Upper lobe of right lung (tissue), 1 donor: ENCODE measurements around the gene CEP112. TPM values are rescaled to one million over a fixed set of nuclear protein-coding genes. Genes with fewer than 3 reads are reported as not detected.

Experiments used
- ATAC-seq: fragments of 200-7000 bp; cut with Tn5 transposase; one replicate; pipeline ENCODE4 v1.9.1; 2020; ENCODE audit warnings: mild to moderate bottlenecking, moderate library complexity
- DNase-seq: peaks from one replicate; pipeline ENCODE4 v3.0.0-alpha.2; 2020
- H3K27ac ChIP-seq: fragments of 200-600 bp; one replicate; pipeline ENCODE4 v1.8.0; 2022
- H3K27me3 ChIP-seq: fragments of 200-600 bp; one replicate; pipeline ENCODE4 v1.8.0; 2022; ENCODE audit warnings: mild to moderate bottlenecking
- H3K36me3 ChIP-seq: fragments of 200-600 bp; one replicate; pipeline ENCODE4 v1.8.0; 2022
- H3K4me1 ChIP-seq: fragments of 200-600 bp; one replicate; pipeline ENCODE4 v1.8.0; 2022
- H3K4me3 ChIP-seq: fragments of 200-600 bp; one replicate; pipeline ENCODE4 v1.8.0; 2022; ENCODE audit warnings: mild to moderate bottlenecking
- H3K9me3 ChIP-seq: fragments of 200-600 bp; one replicate; pipeline ENCODE4 v1.8.0; 2022
- CTCF ChIP-seq: fragments of 200-600 bp; IDR thresholded peaks from one replicate; pipeline ENCODE4 v1.8.0; 2022; ENCODE audit warnings: antibody characterized with exemption
- intact Hi-C: fragments of 100-400 bp; cut with DNase I; formaldehyde crosslinking; loops from one replicate; pipeline ENCODE4 v1.11.0; 2022
- total RNA-seq: library from RNA; stranded (reverse); fragmentation: NEBNext Ultra II Directional; extraction: Animal tissue kit (Norgen Biotek cat#: 25700); gene quantifications from one replicate; pipeline ENCODE4 v1.2.1, GENCODE V29; 2021
- donor health status: DM: no; HTN: yes; CAD: no; lungs with severe emphysema.

The CEP112 gene
- total RNA-seq, 1 donor from 2014 or later, result 32.9 TPM

GRCh38 chr17:65609749-65610148 lies 582.2 kb downstream of the CEP112 start:
- no peak for ATAC-seq
- no peaks in the 10 kb centered on the region for H3K27me3 ChIP-seq
- no peak overlapping the region for H3K4me3 ChIP-seq
- no peak for DNase-seq
- H3K9me3 ChIP-seq, result no peaks in the 10 kb centered on the region
- H3K27ac ChIP-seq, result no peak overlapping the region
- H3K36me3 ChIP-seq, result no peaks in the 10 kb centered on the region
- intact Hi-C loops, result no loop called here
- no peak for TF ChIP-seq CTCF
- H3K4me1 ChIP-seq, result no peaks in the 10 kb centered on the region

GRCh38 chr17:65609286-65609685 lies 582.6 kb downstream of the CEP112 start:
- no peak for ATAC-seq

GRCh38 chr17:65604070-65604469 lies 587.9 kb downstream of the CEP112 start:
- DNase-seq, result no peak
- H3K36me3 ChIP-seq, result no peaks in the 10 kb centered on the region
- TF ChIP-seq CTCF, result no peak
- intact Hi-C loops, result no loop called here
- no peaks in the 10 kb centered on the region for H3K9me3 ChIP-seq
- H3K27me3 ChIP-seq, result no peaks in the 10 kb centered on the region
- H3K4me1 ChIP-seq, result no peaks in the 10 kb centered on the region
- no peak for ATAC-seq
- H3K27ac ChIP-seq, result no peak overlapping the region
- H3K4me3 ChIP-seq, result no peak overlapping the region

More at GRCh38 chr17:65609286-65609685, 582.6 kb downstream of the CEP112 start:
- no peaks in the 10 kb centered on the region for H3K36me3 ChIP-seq
- H3K9me3 ChIP-seq, result no peaks in the 10 kb centered on the region
- no peaks in the 10 kb centered on the region for H3K27me3 ChIP-seq
- H3K27ac ChIP-seq, result no peak overlapping the region
- intact Hi-C loops, result no loop called here
- H3K4me3 ChIP-seq, result no peak overlapping the region
- DNase-seq, result no peak
- TF ChIP-seq CTCF, result no peak
- H3K4me1 ChIP-seq, result no peaks in the 10 kb centered on the region

- DNase-seq (no peak), ATAC-seq (no peak)
- Histone ChIP-seq H3K9me3 (no peaks in the 10 kb centered on the region), H3K27me3 (no peaks in the 10 kb centered on the region), H3K27ac (no peak overlapping the region), H3K4me3 (no peak overlapping the region), H3K36me3 (no peaks in the 10 kb centered on the region), H3K4me1 (no peaks in the 10 kb centered on the region)
- no peak for TF ChIP-seq CTCF
- intact Hi-C loops, result no loop called here
These were observed 590.1 kb downstream of the CEP112 start for GRCh38 chr17:65601881-65602280.

- intact Hi-C loops, result no loop called here
- ATAC-seq (no peak), DNase-seq (no peak)
- Histone ChIP-seq H3K4me1 (no peaks in the 10 kb centered on the region), H3K27ac (no peak overlapping the region), H3K4me3 (no peak overlapping the region), H3K36me3 (no peaks in the 10 kb centered on the region), H3K27me3 (no peaks in the 10 kb centered on the region), H3K9me3 (no peaks in the 10 kb centered on the region)
- TF ChIP-seq CTCF, result no peak
These were observed 590.8 kb downstream of the CEP112 start for GRCh38 chr17:65601145-65601544.

- H3K27me3 ChIP-seq, result no peaks in the 10 kb centered on the region
- no peak for TF ChIP-seq CTCF
- no peak for ATAC-seq
- no peaks in the 10 kb centered on the region for H3K36me3 ChIP-seq
- no peaks in the 10 kb centered on the region for H3K4me1 ChIP-seq
- intact Hi-C loops, result no loop called here
- H3K9me3 ChIP-seq, result no peaks in the 10 kb centered on the region
- H3K4me3 ChIP-seq, result no peak overlapping the region
- no peak for DNase-seq
- no peak overlapping the region for H3K27ac ChIP-seq
These were observed 591.4 kb downstream of the CEP112 start for GRCh38 chr17:65600518-65600917.
